Measurements from ENCODE around the gene RABL2A. TPM values are rescaled to one million over a fixed set of nuclear protein-coding genes. Genes with fewer than 3 reads are reported as not detected.
"Not testable (repeated sequence)": the region's sequence is repeated elsewhere in the genome, so short reads cannot be mapped to it uniquely, and the experiment has no call there.

The RABL2A gene
- total RNA-seq, 2 donors from 2014 or later: 29.0 to 33.5 TPM

- not testable (repeated sequence) for H3K4me3 Mint-ChIP-seq; H3K27ac Mint-ChIP-seq; H3K27me3 ChIP-seq (ENCODE audit: control insufficient read depth, insufficient read depth, low read length, poor library complexity, severe bottlenecking); H3K9ac ChIP-seq (ENCODE audit: extremely low read depth, low read length, poor library complexity, severe bottlenecking); H3K4me1 Mint-ChIP-seq; H3K36me3 ChIP-seq (ENCODE audit: control insufficient read depth, insufficient read depth, low read length); H3K4me3 ChIP-seq (ENCODE audit: low read length); H3K4me1 ChIP-seq (ENCODE audit: control insufficient read depth, insufficient read depth, low read length); H3K27ac ChIP-seq (ENCODE audit: low read depth, low read length); H3K9me3 ChIP-seq (ENCODE audit: control insufficient read depth, low read length); H3K27me3 Mint-ChIP-seq (ENCODE audit: insufficient read depth); H3K36me3 Mint-ChIP-seq (ENCODE audit: low read depth); H3K9me3 Mint-ChIP-seq; DNase-seq
- WGBS, 2 experiments (ENCODE audit: insufficient coverage in 1 of 2, insufficient read length in 1 of 2): 92 to 100% methylated on average over 1 to 8 of the region's 13 CpGs
These were observed 28.9 kb upstream of the RABL2A start for GRCh38 chr2:113598180-113598579.

- not testable (repeated sequence) for H3K9me3 Mint-ChIP-seq; H3K4me1 ChIP-seq (ENCODE audit: control insufficient read depth, insufficient read depth, low read length); H3K27ac Mint-ChIP-seq; H3K9me3 ChIP-seq (ENCODE audit: control insufficient read depth, low read length); H3K9ac ChIP-seq (ENCODE audit: extremely low read depth, low read length, poor library complexity, severe bottlenecking); DNase-seq; H3K4me3 Mint-ChIP-seq; H3K4me1 Mint-ChIP-seq; H3K27ac ChIP-seq (ENCODE audit: low read depth, low read length); H3K36me3 ChIP-seq (ENCODE audit: control insufficient read depth, insufficient read depth, low read length); H3K4me3 ChIP-seq (ENCODE audit: low read length); H3K36me3 Mint-ChIP-seq (ENCODE audit: low read depth); H3K27me3 Mint-ChIP-seq (ENCODE audit: insufficient read depth); H3K27me3 ChIP-seq (ENCODE audit: control insufficient read depth, insufficient read depth, low read length, poor library complexity, severe bottlenecking)
- WGBS, 2 experiments (ENCODE audit: insufficient coverage in 1 of 2, insufficient read length in 1 of 2): 85% methylated on average over 3 of the region's 9 CpGs; no CpG with 5 or more reads in 1 of the 2 experiments
These were observed 28.3 kb upstream of the RABL2A start for GRCh38 chr2:113598738-113599137.

GRCh38 chr2:113599208-113599607 is 27.9 kb upstream of the RABL2A start:
- H3K4me1 ChIP-seq (ENCODE audit: control insufficient read depth, insufficient read depth, low read length); H3K27ac Mint-ChIP-seq; H3K9me3 Mint-ChIP-seq; H3K9ac ChIP-seq (ENCODE audit: extremely low read depth, low read length, poor library complexity, severe bottlenecking); H3K4me3 ChIP-seq (ENCODE audit: low read length); H3K4me1 Mint-ChIP-seq; H3K9me3 ChIP-seq (ENCODE audit: control insufficient read depth, low read length); H3K27me3 Mint-ChIP-seq (ENCODE audit: insufficient read depth); H3K4me3 Mint-ChIP-seq; H3K27ac ChIP-seq (ENCODE audit: low read depth, low read length); DNase-seq; H3K27me3 ChIP-seq (ENCODE audit: control insufficient read depth, insufficient read depth, low read length, poor library complexity, severe bottlenecking); H3K36me3 ChIP-seq (ENCODE audit: control insufficient read depth, insufficient read depth, low read length); H3K36me3 Mint-ChIP-seq (ENCODE audit: low read depth): not testable (repeated sequence)
- WGBS, 2 experiments (ENCODE audit: insufficient coverage in 1 of 2, insufficient read length in 1 of 2): 80% methylated on average over 1 of the region's 2 CpGs; no CpG with 5 or more reads in 1 of the 2 experiments

- H3K9ac ChIP-seq (ENCODE audit: extremely low read depth, low read length, poor library complexity, severe bottlenecking); H3K27me3 ChIP-seq (ENCODE audit: control insufficient read depth, insufficient read depth, low read length, poor library complexity, severe bottlenecking); H3K27me3 Mint-ChIP-seq (ENCODE audit: insufficient read depth); H3K36me3 Mint-ChIP-seq (ENCODE audit: low read depth); H3K4me1 ChIP-seq (ENCODE audit: control insufficient read depth, insufficient read depth, low read length); H3K27ac ChIP-seq (ENCODE audit: low read depth, low read length); H3K9me3 ChIP-seq (ENCODE audit: control insufficient read depth, low read length); H3K27ac Mint-ChIP-seq; H3K4me1 Mint-ChIP-seq; H3K36me3 ChIP-seq (ENCODE audit: control insufficient read depth, insufficient read depth, low read length); H3K4me3 ChIP-seq (ENCODE audit: low read length): not testable (repeated sequence)
- TF ChIP-seq CTCF (conservative IDR thresholded peaks at IDR 0.05): peak; percentile 65
- DNase-seq: peak; percentile 44
- H3K4me3 Mint-ChIP-seq: peak overlapping the region; percentile 22
- 93 to 96% methylated on average over 45 to 51 of the region's 51 CpGs for WGBS, 2 experiments (ENCODE audit: insufficient coverage in 1 of 2, insufficient read length in 1 of 2)
- peaks cover 10% of the 10 kb centered on the region for H3K9me3 Mint-ChIP-seq
These were observed 24.9 kb upstream of the RABL2A start for GRCh38 chr2:113602040-113602769.

All from endodermal cell (in vitro differentiated cells).